Gastrocnemius medialis (tissue), 4 donors: ENCODE measurements around the gene FTH1. TPM values are rescaled to one million over a fixed set of nuclear protein-coding genes. Genes with fewer than 3 reads are reported as not detected.

Experiments used
- ATAC-seq, 2 donors: fragments of 150-250 bp; one replicate each; pipeline ENCODE4 v1.9.1; 2016
- DNase-seq, 2 donors: peaks; one replicate each; pipeline ENCODE4 v3.0.0-alpha.2; 2019
- H3K27ac ChIP-seq, 4 donors: fragments of 200-600 bp; sonication (generic); 1 replicate in 1 of 4; 2 replicates in 3 of 4; pipeline ENCODE4 v1.5.1; 2016 to 2018; ENCODE audit warnings: mild to moderate bottlenecking in 2 of 4, moderate library complexity in 1 of 4
- H3K27me3 ChIP-seq, 3 donors: fragments of 200-600 bp; sonication (generic) in 2 of 3; 1 replicate in 1 of 3; 2 replicates in 2 of 3; pipeline versions ENCODE4 v1.5.1 to v1.6.0; 2016 to 2019; ENCODE audit warnings: mild to moderate bottlenecking in 1 of 3, moderate library complexity in 1 of 3
- H3K36me3 ChIP-seq, 2 donors: fragments of 200-600 bp; sonication (generic) in 1 of 2; one replicate each; pipeline ENCODE4 v1.5.1; 2017 to 2018
- H3K4me1 ChIP-seq, 2 donors: fragments of 200-600 bp; sonication (generic) in 1 of 2; one replicate each; pipeline ENCODE4 v1.5.1; 2016 to 2017; ENCODE audit warnings: mild to moderate bottlenecking in 2 of 2
- H3K4me3 ChIP-seq, 4 donors: fragments of 200-600 bp; sonication (generic) in 3 of 4; 1 replicate in 1 of 4; 2 replicates in 3 of 4; pipeline ENCODE4 v1.5.1; 2016 to 2019; ENCODE audit warnings: mild to moderate bottlenecking in 2 of 4
- H3K9me3 ChIP-seq, 3 donors: fragments of 200-600 bp; sonication (generic) in 2 of 3; 1 replicate in 1 of 3; 2 replicates in 2 of 3; pipeline ENCODE4 v1.5.1; 2016 to 2019
- POLR2A ChIP-seq, 2 donors: fragments of 450-650 bp; IDR thresholded peaks; one replicate each; pipeline ENCODE4 v1.6.1; 2017; ENCODE audit warnings: antibody characterized with exemption in 2 of 2, mild to moderate bottlenecking in 2 of 2, moderate library complexity in 2 of 2
- in situ Hi-C, 4 donors: fragments of 200-750 bp; cut with MboI; loops; one replicate each; pipeline versions ENCODE4 v1.15.0 to v1.8.0; 2017; ENCODE audit warnings: low sequenced_read_pairs in 4 of 4
- intact Hi-C: fragments of 100-400 bp; cut with DNase I; formaldehyde crosslinking; loops from one replicate; pipeline ENCODE4 v1.15.1; 2023; ENCODE audit warnings: low total_unique reads
- total RNA-seq, 4 donors: library from RNA; depleted of rRNA; stranded (reverse); fragments of >200 nt; gene quantifications; one replicate each; pipeline versions ENCODE4 v1.1.0 to v1.2.3, GENCODE V29; 2016
- TF ChIP-seq, protein P1 (sequence below), 5 experiments: fragments of 450-650 bp in 3 of 5; fragments of 200-600 bp in 2 of 5; sonication (generic) in 2 of 5; IDR thresholded peaks in 4 of 5; conservative IDR thresholded peaks in 1 of 5; 1 replicate in 4 of 5; 2 replicates in 1 of 5; pipeline ENCODE4 v1.5.1; 2016 to 2019; ENCODE audit warnings: antibody characterized with exemption in 5 of 5, mild to moderate bottlenecking in 3 of 5, moderate library complexity in 3 of 5

Gene FTH1
- total RNA-seq, 4 donors from 2014 or later, result 1,340 to 3,366 (median 1,705) TPM

DNA sequence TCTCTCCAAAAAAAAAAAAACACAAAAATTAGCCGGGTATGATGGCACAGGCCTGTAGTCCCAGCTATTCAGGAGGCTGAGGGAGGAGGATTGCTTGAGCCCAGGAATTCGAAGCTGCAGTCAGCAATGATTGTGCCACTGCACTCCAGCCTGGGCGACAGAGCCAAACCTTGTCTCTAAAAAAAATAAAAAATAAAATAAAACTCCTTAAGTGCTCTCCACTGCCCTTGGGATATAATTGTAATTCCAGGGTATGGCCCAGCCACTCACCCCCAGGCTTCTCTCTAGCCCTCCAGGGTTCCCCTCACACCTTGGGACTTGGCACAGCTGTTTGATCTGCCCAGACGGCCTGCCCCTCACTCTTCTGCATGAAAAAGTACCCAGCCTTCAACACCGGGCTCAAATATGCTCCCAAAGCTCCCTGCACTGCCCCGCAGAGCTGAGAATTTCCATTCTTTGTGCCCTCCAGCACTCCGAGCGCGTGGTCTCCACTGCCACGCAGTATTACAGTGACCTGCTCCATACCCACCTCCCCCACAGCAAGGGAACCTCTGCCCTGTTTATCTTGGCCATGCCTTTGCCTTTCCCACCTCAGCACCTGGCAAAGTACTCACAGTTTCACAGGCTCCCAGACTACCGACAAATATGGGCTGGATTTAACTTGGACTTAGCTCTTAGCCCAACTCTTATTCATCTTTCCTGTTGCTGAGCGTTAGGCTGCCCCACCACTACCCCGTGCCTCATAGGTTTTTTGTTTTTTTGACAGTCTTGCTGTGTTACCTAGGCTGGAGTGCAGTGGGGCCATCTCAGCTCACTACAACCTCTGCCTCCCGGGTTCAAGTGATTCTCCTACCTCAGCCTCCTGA lies 7.6 kb upstream of the FTH1 start:
- Histone ChIP-seq H3K4me3 (no peak overlapping the region), H3K36me3 (no peaks in the 10 kb centered on the region), H3K9me3 (no peaks in the 10 kb centered on the region), H3K27me3 (no peaks in the 10 kb centered on the region), H3K4me1 (peaks cover 43 to 61% of the 10 kb centered on the region in 2 donors), H3K27ac (peak overlapping the region in 2 of 4 donors; percentile 8 to 100)
- in situ Hi-C loops, result no loop called here
- ATAC-seq (no peak), DNase-seq (no peak)
- intact Hi-C loops, result loop anchor here (5.0 kb wide), 2 partner anchors 147 to 158 kb away; partner anchors contain the start of genes FADS1 and INCENP
- TF ChIP-seq, protein P1, sequence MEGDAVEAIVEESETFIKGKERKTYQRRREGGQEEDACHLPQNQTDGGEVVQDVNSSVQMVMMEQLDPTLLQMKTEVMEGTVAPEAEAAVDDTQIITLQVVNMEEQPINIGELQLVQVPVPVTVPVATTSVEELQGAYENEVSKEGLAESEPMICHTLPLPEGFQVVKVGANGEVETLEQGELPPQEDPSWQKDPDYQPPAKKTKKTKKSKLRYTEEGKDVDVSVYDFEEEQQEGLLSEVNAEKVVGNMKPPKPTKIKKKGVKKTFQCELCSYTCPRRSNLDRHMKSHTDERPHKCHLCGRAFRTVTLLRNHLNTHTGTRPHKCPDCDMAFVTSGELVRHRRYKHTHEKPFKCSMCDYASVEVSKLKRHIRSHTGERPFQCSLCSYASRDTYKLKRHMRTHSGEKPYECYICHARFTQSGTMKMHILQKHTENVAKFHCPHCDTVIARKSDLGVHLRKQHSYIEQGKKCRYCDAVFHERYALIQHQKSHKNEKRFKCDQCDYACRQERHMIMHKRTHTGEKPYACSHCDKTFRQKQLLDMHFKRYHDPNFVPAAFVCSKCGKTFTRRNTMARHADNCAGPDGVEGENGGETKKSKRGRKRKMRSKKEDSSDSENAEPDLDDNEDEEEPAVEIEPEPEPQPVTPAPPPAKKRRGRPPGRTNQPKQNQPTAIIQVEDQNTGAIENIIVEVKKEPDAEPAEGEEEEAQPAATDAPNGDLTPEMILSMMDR (IDR thresholded peaks at IDR 0.05 in 4 of 5, conservative IDR thresholded peaks at IDR 0.05 in 1 of 5), result no peak
- TF ChIP-seq POLR2A (IDR thresholded peaks at IDR 0.05), result no peak

DNA sequence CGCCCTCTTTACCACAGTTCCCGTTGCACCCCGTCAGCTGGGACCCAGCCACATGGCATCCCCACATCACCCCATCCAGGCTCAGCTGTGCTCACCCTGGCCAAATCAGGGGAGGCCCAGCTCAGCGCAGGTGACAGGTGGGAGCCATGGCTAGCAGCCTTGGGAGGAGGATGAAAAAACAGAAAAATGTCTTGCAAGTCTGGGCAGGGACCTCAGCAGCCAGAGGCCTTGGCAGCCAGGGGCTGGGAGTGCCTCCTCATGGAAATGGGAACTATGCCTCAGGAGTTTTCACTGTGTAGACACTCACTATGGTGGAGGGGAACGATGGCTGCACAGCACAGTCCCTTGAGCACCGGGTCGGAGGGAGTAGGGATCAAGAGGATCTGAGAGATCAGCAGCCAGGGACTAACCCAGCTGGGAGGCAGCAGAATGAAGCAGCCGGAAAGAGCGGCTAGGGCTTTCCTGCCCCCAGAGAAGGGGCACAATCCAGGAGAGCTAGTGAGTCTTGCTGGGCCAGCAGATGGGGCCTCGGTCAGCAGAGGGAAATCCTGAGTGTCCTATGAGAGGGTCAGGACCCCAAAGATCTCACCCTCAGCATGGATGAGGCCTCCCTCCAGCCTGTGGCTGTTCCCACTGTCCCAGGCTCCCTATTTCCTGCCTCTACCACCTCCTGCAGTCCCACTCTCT lies 6.2 kb upstream of the FTH1 start:
- in situ Hi-C loops, result no loop called here
- Histone ChIP-seq H3K27me3 (no peaks in the 10 kb centered on the region), H3K9me3 (no peaks in the 10 kb centered on the region), H3K4me3 (no peak overlapping the region), H3K27ac (peak overlapping the region; percentile 93 to 100 (median 99)), H3K4me1 (peaks cover 47 to 69% of the 10 kb centered on the region in 2 donors), H3K36me3 (no peaks in the 10 kb centered on the region)
- ATAC-seq (no peak), DNase-seq (no peak)
- intact Hi-C loops, result loop anchor here (5.0 kb wide), 2 partner anchors 149 to 156 kb away; partner anchors contain the start of genes FADS1 and INCENP
- TF ChIP-seq POLR2A (IDR thresholded peaks at IDR 0.05), result no peak
- TF ChIP-seq, protein P1 (IDR thresholded peaks at IDR 0.05 in 4 of 5, conservative IDR thresholded peaks at IDR 0.05 in 1 of 5), result no peak

DNA sequence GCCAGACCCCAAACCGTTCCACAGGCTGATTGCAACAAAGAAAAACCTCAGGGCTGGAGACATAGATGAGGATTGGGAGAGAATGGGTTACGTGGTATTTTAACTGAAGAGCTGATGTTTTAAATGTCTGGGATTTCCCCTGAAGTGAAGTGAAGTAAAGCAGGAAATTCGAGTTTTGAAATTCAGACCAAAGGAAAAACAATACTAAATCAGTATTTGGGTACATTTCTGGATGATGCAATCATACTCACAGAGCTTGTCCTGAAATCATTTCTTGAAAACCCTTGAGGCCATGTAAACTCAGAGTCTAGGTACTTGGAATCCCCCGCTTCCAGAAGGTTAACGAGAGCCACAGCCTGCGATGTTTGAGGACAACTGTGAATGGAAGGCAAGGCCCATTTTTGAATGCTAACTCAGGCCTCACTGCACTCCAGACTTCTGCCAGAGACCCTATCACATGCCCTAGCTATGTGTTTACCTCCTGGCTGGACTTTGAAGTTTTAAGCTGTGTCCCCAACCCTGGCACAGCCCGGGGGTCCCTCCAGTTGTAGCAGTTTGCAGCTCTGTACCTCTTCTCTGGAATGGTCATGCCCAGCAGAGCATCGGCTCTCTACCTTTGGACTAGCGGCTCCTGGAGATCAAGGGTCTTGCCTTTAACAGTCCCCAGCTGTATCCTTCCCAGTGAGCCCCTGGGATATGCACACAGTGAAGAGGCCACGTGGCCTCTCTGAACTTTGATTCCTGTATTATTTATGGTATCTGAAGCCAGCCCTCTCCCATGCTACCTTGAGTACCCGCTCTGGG lies 5.4 kb upstream of the FTH1 start:
- no peak for DNase-seq
- no peaks in the 10 kb centered on the region for H3K36me3 ChIP-seq
- H3K4me1 ChIP-seq, result peaks cover 52 to 68% of the 10 kb centered on the region in 2 donors
- H3K4me3 ChIP-seq, result peak overlapping the region in 2 of 4 donors; percentile 11 to 39
- TF ChIP-seq, protein P1 (IDR thresholded peaks at IDR 0.05 in 4 of 5, conservative IDR thresholded peaks at IDR 0.05 in 1 of 5), result no peak
- TF ChIP-seq POLR2A (IDR thresholded peaks at IDR 0.05), result no peak
- peak in 1 of 2 donors; percentile 6 for ATAC-seq
- in situ Hi-C loops, result no loop called here
- H3K27me3 ChIP-seq, result no peaks in the 10 kb centered on the region
- intact Hi-C loops, result loop anchor here (5.0 kb wide), 2 partner anchors 149 to 156 kb away; partner anchors contain the start of genes FADS1 and INCENP
- H3K27ac ChIP-seq, result peak overlapping the region; percentile 93 to 100 (median 99)
- no peaks in the 10 kb centered on the region for H3K9me3 ChIP-seq

DNA sequence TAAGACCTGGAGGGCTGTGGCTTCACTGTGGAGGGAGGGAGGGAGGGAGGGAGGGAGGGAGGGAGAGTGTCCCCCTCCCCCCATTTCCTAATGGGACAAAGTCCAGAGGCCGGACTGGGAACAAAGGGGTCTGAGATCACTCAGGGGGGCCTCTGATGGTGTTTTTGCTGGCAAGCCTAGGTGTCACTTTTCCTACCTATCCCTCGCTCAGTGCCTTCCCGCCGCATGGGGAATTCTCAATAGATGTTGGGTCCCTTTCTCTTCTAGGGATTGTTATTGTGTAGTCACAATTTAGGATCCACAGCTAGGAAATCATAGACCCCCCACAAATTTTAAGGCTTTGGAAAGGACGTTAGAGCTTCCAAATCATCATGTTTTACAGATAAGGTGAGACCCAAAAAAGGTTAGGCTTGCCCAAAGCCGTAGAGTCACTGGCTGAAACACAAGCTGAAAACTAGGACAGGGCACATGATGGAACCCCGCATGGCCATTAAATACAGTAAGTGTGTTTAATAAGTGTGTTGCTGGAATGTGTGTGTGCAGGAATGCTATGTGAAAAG lies 4.8 kb upstream of the FTH1 start:
- no peaks in the 10 kb centered on the region for H3K9me3 ChIP-seq
- ATAC-seq (no peak), DNase-seq (no peak)
- peak overlapping the region; percentile 93 to 100 (median 99) for H3K27ac ChIP-seq
- peaks cover 52 to 68% of the 10 kb centered on the region in 2 donors for H3K4me1 ChIP-seq
- H3K4me3 ChIP-seq, result peak overlapping the region; percentile 0 to 39 (median 14)
- H3K36me3 ChIP-seq, result no peaks in the 10 kb centered on the region
- intact Hi-C loops (loop anchor here (5.0 kb wide), 2 partner anchors 150 to 155 kb away; partner anchors contain the start of genes FADS1 and INCENP), in situ Hi-C loops (no loop called here)
- TF ChIP-seq POLR2A (IDR thresholded peaks at IDR 0.05), result no peak
- TF ChIP-seq, protein P1 (IDR thresholded peaks at IDR 0.05 in 4 of 5, conservative IDR thresholded peaks at IDR 0.05 in 1 of 5), result no peak
- H3K27me3 ChIP-seq, result no peaks in the 10 kb centered on the region
